Measurements from ENCODE around the gene TTYH3. TPM values are rescaled to one million over a fixed set of nuclear protein-coding genes. Genes with fewer than 3 reads are reported as not detected.
"Not testable (repeated sequence)": the region's sequence is repeated elsewhere in the genome, so short reads cannot be mapped to it uniquely, and the experiment has no call there.

The TTYH3 gene
- total RNA-seq, 2 donors from 2014 or later: 11.2 to 32.0 TPM

DNA sequence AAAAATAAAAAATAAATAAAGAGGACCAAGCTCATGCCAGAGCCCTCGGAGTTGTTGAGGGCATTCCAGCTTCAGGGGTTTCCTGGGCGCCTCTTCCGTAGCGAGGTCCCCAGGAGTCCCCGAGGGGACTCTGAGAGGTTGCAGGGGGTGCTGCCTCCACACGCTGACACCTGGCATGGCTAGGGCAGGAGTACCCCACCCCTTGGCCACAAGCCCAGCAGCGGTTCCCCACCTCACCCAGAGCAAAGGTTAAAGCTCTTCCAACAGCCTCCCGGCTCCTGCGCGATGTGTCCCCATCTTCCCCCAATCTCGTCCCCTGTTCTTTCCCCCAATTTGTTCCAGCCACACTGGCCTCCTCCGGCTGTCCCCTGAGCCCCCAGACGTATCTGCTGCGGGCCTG lies 60.8 kb downstream of the TTYH3 start:
- intact Hi-C loops (cut with DNase I): no loop called here

DNA sequence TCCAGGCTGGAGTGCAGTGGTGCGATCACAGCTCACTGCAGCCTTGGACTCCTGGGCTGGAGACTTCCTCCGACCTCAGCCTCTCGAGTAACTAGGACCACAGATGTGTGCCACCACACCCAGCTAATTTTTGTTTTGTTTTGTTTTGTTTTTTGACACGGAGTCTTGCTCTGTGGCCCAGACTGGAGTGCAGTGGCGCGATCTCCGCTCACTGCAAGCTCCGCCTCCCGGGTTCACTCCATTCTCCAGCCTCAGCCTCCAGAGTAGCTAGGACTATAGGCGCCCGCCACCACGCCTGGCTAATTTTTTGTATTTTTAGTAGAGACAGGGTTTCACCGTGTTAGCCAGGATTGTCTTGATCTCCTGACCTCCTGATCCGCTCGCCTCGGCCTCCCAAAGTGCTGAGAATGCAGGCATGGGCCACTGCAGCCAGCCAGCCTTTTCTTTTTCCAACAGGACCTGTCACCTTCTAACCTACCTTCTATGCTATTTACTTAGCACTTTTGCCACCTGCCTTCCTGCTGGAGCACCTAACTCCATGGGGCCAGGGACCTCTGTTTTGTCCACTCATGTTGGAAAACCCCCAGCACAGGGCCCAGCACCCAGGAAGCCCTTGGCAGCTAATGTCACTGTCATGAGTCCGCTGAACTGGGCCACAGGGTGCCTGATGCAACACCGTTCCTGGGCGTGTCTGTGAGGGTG lies 61.8 kb downstream of the TTYH3 start:
- intact Hi-C loops (cut with DNase I); H3K36me3 ChIP-seq (replicated peaks in 1 of 2; ENCODE audit: insufficient read depth in 1 of 2, low read depth in 2 of 2); DNase-seq; H3K9me3 ChIP-seq; H3K27me3 ChIP-seq; ATAC-seq; H3K4me1 ChIP-seq; H3K27ac ChIP-seq; H3K4me3 ChIP-seq: not testable (repeated sequence)
- WGBS, 2 donors: 84 to 85% methylated on average over 16 to 19 of the region's 19 CpGs

More for the DNA sequence above, 60.8 kb downstream of the TTYH3 start:
- ATAC-seq (no peak), DNase-seq (no peak)
- Histone ChIP-seq H3K36me3 (replicated peaks in 1 of 2; ENCODE audit: insufficient read depth in 1 of 2, low read depth in 2 of 2) (no peaks in the 10 kb centered on the region), H3K9me3 (no peaks in the 10 kb centered on the region), H3K27me3 (peaks cover 0 to 15% of the 10 kb centered on the region in 2 donors), H3K27ac (no peak overlapping the region), H3K4me3 (no peak overlapping the region), H3K4me1 (peaks cover 16% of the 10 kb centered on the region)
- TF ChIP-seq POLR2A (IDR thresholded peaks at IDR 0.05): no peak
- TF ChIP-seq, protein P1, sequence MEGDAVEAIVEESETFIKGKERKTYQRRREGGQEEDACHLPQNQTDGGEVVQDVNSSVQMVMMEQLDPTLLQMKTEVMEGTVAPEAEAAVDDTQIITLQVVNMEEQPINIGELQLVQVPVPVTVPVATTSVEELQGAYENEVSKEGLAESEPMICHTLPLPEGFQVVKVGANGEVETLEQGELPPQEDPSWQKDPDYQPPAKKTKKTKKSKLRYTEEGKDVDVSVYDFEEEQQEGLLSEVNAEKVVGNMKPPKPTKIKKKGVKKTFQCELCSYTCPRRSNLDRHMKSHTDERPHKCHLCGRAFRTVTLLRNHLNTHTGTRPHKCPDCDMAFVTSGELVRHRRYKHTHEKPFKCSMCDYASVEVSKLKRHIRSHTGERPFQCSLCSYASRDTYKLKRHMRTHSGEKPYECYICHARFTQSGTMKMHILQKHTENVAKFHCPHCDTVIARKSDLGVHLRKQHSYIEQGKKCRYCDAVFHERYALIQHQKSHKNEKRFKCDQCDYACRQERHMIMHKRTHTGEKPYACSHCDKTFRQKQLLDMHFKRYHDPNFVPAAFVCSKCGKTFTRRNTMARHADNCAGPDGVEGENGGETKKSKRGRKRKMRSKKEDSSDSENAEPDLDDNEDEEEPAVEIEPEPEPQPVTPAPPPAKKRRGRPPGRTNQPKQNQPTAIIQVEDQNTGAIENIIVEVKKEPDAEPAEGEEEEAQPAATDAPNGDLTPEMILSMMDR (IDR thresholded peaks at IDR 0.05): no peak
- 72 to 73% methylated on average over 14 of the region's 14 CpGs for WGBS, 2 donors

DNA sequence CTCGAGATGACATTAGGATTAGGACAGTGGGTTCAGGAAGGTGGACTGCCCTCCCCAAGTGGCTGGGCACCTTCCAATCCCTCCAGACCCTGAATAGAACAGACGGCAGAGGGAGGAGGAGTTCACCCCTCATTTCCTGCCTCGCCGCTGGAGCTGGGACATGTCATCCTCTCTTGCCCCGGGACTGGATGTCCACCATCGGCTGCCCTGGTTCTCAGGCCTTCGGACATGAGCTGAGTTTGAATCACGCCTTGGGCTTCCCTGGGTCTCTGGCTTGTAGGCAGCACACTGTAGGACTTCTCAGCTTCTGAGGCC lies 62.3 kb downstream of the TTYH3 start:
- H3K4me3 ChIP-seq; H3K27ac ChIP-seq; intact Hi-C loops (cut with DNase I); H3K27me3 ChIP-seq; H3K36me3 ChIP-seq (replicated peaks in 1 of 2; ENCODE audit: insufficient read depth in 1 of 2, low read depth in 2 of 2); H3K4me1 ChIP-seq; H3K9me3 ChIP-seq; DNase-seq; ATAC-seq: not testable (repeated sequence)
- WGBS, 2 donors: 75 to 79% methylated on average over 6 to 8 of the region's 8 CpGs

DNA sequence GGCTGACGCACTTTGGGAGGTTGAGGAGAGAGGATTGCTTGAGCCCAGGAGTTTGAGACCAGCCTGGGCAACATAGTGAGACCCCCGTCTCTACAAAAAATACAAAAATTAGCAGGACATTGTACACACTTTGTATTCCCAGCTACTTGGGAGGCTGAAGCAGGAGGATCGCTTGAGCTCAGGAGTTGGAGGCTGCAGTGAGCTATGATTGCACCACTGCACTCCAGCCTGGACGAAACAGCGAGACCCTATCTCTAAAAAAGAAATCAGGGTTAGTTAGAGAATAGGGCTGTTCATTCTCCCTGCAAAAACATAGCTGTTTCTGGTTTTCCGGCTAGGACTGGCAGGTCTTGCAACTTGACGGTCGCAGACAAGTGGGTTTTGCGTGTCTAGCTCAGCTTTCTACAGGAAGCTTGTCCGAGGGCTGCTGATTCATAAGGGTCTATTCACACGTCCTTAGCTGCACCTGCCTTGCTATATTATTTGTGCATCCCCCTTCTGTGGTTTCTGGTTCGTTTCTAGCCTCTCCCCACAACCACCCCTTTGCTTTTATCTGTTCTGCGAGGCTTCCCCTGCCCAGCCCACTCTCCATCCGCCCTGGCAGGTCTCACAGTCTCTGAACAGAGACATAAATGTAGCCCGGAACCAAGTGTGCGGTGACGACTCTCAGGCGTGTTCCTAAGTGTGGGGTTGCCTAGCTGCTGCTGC lies 66.9 kb downstream of the TTYH3 start:
- DNase-seq (no peak), ATAC-seq (no peak)
- H3K27ac ChIP-seq: no peak overlapping the region
- H3K36me3 ChIP-seq (replicated peaks in 1 of 2; ENCODE audit: insufficient read depth in 1 of 2, low read depth in 2 of 2): no peaks in the 10 kb centered on the region
- no peaks in the 10 kb centered on the region for H3K27me3 ChIP-seq
- 45 to 51% methylated on average over 16 to 18 of the region's 18 CpGs for WGBS, 2 donors
- H3K4me1 ChIP-seq: no peaks in the 10 kb centered on the region
- no peak overlapping the region for H3K4me3 ChIP-seq
- TF ChIP-seq, protein P1 (IDR thresholded peaks at IDR 0.05): no peak
- no peak for TF ChIP-seq POLR2A (IDR thresholded peaks at IDR 0.05)
- intact Hi-C loops (cut with DNase I): no loop called here
- H3K9me3 ChIP-seq: no peaks in the 10 kb centered on the region

DNA sequence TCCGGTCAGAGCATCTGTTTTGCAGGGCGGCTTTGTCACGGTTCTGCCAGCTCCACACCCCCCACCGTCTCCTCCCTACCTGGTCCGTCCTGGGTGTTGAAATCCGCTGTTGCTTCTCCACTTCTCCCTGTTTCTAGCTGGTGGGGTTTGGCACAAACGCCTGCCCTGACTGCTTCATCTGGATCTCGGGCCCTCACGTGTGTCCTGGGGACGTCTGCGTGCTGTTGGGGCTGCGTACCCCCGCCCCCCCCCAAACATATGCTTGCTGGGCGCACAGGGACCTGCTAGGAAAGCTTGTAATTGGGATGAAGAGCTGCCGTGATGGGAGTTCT lies 67.5 kb downstream of the TTYH3 start:
- no peak for TF ChIP-seq POLR2A (IDR thresholded peaks at IDR 0.05)
- TF ChIP-seq, protein P1 (IDR thresholded peaks at IDR 0.05): no peak
- no peak for ATAC-seq
- intact Hi-C loops (cut with DNase I): no loop called here

More for the DNA sequence above, 67.5 kb downstream of the TTYH3 start:
- H3K4me1 ChIP-seq: no peaks in the 10 kb centered on the region
- no peak overlapping the region for H3K4me3 ChIP-seq
- H3K9me3 ChIP-seq: no peaks in the 10 kb centered on the region
- H3K27ac ChIP-seq: no peak overlapping the region
- H3K27me3 ChIP-seq: no peaks in the 10 kb centered on the region
- H3K36me3 ChIP-seq (replicated peaks in 1 of 2; ENCODE audit: insufficient read depth in 1 of 2, low read depth in 2 of 2): no peaks in the 10 kb centered on the region
- WGBS, 2 donors: 38 to 63% methylated on average over 15 of the region's 15 CpGs
- DNase-seq: no peak
